CD4-positive, alpha-beta T cell treated with Interferon alpha-2 for 1 hour (primary cell): ENCODE data around the gene HRH2.

Experiments used
- DNase-seq, 2 donors: peaks; one replicate each; pipeline ENCODE4 v3.0.0-alpha.2; 2020 to 2022

The HRH2 gene

DNA sequence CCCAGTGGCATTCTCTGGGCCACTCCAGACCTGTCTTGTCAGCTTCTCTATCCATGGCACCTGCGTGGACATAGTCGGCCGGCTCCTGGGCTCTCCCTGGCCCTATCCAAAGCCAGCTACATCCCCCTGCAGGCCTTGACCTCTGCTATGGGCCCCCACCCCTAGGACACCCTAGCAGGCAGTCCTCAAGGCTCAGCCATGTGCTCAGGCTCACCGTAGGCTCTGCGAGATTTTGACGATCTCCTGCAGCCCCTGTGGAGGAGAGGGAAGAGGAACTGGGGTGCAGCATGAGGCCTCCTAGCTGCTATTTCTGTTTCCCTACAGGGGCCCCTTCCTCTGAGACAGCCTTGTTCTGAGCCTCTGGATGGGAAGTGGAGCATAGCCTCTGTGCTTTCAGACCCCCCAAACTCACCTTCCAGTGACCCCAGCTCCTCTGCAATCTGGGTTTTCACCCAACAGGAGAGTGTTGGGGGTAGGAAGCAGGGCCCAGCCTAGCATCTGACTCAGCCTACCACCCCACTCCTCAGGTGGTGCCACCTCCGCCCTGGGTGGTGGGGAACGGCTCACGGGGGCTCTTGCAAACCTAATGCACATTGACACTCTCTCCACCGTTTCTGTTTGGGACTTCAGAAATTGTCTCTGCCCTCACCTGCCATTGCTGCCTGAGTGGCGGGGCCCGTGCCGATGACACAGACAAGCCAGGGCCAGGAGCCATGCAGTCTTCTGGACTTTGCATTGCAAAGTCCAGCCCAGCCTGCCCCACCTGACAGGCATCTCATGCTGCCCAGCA is 36.7 kb downstream of the HRH2 start:
- DNase-seq: no peak

DNA sequence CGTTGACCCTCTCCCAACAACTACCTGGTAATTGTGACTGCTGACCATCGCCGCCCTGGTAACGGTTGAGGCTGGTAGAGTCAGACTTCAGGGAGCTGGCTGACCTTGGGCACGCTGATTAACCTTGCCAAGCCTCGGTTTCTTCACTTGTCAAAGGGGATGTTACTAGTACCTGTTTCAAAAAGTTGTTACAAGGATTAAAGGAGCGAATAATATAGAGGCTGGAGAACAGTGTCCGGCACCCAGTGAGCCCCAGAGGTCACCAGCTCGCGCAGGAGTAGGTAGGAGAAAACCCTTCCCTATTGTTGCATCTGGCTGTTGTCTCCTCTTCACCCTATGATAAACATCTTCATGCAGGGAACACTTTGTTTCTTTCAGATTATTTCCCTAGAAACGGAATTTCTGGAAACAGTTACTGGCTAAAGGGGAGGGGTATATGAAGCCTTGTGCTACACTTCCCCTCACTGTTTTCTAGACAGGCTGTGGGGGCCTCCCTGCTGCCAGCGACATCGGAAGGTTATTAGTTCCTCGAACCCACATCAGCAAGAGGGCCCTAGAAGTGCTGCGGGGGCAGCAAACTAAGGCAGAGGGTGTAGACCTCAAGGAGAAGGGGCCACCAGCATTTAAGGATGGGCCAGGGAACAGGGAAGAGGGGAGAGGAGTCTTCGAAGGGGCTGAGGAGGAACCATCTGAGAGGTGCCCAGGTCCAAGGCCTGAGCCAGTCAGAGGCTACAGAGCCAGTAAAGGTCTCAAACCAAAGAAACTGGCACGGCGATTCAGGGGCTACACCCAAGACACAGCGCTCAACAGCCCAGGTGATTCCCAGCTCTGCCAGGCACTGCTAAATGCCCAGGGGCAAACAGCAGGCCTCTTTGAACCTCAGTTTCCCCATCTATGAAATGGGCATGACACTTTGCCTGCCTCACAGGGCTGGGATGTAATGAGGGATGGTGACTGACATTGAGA is 37.6 kb downstream of the HRH2 start:
- no peak for DNase-seq

DNA sequence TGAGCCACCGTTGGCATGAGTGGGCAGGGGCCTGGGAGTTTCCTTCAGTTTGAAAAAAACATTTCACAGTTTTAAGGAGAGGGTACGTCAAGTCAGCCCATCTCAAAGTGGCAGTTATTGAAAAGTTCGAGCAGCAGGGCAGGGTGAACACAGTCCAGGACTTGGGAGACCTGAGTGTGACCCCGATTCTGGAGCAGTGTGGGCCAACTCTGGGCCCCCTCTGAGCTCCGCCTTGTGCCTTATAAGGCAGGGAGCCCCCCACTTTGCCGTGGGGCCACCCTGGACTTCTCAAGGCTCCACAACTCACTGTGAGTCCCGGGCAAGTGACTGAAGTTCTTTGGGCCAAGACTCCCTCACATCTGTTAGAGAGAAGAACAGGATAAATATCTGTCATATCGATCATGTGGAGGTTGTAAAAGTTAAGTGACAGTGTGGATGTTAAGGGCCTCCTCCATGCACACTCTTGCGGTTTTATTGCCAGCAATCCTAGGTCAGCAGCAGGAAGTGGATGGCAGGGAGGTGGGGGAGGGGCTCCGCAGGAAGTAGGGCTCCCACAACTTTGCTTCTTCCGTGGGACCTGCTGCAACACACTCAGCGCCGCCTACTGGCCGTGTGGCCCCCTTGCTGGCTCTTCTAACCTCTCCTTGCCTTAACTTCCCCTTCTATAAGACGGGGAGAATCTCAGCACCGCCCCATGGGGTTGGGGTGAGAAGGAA is 38.4 kb downstream of the HRH2 start:
- peak; percentile 75 to 81 for DNase-seq

DNA sequence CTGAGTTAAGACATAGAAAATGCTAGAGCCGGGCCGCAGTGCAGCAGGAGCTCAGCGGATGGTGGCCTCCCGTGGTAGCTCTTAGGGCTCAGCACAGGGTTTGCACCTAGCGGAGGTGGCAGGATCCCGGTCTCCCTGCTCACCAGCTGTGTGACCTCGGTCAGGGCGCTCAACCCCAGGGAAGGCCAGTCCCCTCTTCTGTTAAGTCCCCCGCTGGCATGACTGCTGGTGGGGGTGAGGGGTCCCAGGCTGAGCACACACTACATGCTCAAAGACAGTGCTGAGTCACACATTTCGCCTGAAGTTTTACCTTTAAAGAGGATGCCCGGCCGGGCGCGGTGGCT is 39.0 kb downstream of the HRH2 start:
- DNase-seq: no peak

- DNase-seq: no peak
These were observed 40.0 kb downstream of the HRH2 start for GRCh38 chr5:175697846-175698245.

GRCh38 chr5:175698401-175699115 is 40.7 kb downstream of the HRH2 start:
- no peak for DNase-seq

- DNase-seq: peak in 1 of 2 donors; percentile 15
These were observed 43.1 kb downstream of the HRH2 start for GRCh38 chr5:175700991-175701390.

- DNase-seq: no peak
These were observed 43.9 kb downstream of the HRH2 start for GRCh38 chr5:175701797-175702196.

GRCh38 chr5:175706499-175706898 is 48.6 kb downstream of the HRH2 start:
- DNase-seq: no peak

DNA sequence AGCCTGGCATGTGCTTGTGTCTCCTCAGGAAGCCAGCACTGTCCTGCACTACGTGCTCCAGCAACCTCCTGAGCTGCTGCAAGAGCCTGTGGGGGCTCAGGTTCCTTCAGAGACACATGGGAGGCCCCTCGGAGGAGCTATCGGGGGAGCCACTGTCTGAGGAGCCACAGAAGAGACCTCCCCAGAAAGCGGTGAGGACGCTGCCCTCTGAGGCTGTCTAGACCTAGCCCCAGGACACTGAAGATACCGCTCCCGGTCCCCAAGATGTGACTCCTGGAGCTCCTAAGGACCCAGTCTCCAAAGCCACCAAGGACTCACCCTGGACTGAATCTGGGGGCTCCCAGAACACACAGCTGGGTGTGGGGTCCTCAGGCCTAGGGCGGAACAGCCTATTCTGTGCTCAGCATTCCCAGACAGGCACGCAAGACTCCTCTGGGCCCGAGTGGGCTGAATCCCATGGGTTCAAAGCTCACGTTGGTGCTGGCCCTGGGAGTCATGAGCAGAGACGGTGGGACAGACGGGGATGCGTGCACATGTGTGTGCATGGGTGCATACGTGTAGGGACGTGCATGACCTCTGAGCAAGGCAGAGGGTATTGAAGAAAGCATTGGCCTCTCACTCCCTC is 50.0 kb downstream of the HRH2 start:
- DNase-seq: no peak

GRCh38 chr5:175709276-175709781 is 51.5 kb downstream of the HRH2 start:
- DNase-seq: no peak

DNA sequence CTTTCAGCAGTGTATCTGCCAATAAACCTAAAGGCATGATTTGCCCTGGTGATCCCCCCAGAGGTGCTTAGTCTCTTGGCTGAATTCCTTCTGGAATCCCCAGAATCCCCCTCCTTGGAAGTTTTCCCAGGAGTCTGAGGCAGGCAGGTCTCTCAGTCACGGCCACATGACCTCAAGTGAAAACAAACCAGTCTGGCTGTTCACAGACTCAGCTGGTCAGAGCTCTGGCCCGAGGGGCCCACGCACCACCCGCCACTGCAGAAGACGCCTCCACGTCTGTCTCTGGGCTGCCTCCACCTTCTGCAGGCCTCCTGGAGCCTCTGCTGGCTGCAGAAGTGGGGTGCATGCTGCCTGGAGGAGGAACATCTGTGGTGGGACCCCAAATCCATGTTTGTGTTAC is 52.5 kb downstream of the HRH2 start:
- no peak for DNase-seq

DNA sequence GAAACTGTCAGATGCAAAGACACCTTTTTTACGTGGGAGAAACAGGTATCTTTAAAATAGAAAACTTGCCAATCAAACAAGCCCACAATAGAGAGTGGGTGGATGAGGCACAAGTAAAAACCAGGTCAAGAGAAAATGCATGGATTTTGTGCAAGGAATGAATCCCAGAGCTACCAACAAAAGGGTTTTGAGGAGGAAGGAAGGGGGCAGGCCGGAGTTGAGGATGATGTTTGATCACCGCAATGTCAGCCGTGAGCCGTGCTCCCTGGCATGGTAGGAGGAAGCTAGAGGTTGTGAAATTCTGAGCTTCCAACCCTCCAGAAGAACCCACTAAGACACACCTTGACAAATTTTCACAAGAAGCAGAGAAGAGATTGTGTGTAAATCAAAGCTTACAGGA is 53.2 kb downstream of the HRH2 start:
- no peak for DNase-seq

DNA sequence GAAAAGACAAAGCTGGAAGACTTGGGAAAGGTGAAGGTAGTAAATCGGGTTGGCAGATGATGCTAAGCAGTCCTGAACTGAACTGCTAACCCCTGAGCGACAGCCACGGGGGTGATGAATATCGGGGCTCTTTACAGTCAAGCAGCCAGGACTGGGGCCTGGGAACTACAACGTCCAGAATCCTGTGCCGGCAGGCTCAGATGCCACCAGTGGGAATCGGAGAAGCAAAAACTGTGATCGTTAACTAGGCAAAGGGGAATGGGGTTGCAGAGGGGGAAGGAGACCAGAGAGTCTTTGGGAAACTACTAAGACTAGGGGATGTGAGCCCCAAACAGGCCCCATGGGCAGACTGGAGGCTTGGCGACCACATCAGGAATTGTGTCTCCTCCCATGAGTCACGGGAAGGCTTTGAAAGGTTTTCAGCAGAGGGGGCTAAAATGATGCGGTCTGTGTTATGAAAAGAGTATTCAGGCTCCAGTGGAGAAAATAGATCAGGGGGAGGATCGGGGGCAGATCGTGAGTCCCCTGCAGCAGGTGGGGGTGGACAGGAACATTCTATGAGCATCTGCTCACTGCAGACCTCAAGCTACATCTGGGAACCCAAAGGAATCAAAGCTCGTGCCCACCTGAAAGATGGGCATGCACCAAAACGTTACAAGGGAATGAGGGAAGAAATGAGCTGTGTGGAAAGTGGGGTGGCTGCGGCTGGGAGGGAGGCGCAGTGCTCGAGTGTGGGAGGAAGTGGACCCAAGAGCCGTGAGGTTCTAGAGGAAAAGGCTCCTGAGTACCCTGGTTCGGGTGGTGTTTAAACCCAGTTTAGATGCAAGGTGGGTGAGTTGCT is 53.8 kb downstream of the HRH2 start:
- DNase-seq: no peak

- DNase-seq: no peak
These were observed 54.4 kb downstream of the HRH2 start for GRCh38 chr5:175712313-175712680.

GRCh38 chr5:175712681-175713085 is 54.8 kb downstream of the HRH2 start:
- DNase-seq: no peak

DNA sequence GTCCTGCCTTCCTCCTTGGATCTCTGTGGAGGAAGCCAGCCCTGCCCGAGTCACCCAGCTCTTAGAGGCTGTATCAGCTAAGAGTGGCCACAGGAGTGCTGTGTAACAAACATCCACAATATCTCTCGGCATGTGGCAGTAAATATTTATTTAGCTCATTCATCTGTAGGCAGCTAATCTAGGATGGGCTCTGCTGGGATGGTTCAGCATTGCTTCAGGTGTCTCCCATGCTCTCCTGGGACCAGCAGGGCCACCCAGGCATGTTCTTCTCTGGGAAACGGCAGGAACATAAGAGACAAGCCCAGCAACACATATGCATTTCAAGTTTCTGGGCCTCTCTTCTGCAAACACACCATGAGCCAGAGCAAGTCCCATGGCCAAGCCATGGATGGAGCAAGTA is 56.1 kb downstream of the HRH2 start:
- no peak for DNase-seq

- DNase-seq: no peak
These were observed 56.7 kb downstream of the HRH2 start for GRCh38 chr5:175714479-175715085.

DNA sequence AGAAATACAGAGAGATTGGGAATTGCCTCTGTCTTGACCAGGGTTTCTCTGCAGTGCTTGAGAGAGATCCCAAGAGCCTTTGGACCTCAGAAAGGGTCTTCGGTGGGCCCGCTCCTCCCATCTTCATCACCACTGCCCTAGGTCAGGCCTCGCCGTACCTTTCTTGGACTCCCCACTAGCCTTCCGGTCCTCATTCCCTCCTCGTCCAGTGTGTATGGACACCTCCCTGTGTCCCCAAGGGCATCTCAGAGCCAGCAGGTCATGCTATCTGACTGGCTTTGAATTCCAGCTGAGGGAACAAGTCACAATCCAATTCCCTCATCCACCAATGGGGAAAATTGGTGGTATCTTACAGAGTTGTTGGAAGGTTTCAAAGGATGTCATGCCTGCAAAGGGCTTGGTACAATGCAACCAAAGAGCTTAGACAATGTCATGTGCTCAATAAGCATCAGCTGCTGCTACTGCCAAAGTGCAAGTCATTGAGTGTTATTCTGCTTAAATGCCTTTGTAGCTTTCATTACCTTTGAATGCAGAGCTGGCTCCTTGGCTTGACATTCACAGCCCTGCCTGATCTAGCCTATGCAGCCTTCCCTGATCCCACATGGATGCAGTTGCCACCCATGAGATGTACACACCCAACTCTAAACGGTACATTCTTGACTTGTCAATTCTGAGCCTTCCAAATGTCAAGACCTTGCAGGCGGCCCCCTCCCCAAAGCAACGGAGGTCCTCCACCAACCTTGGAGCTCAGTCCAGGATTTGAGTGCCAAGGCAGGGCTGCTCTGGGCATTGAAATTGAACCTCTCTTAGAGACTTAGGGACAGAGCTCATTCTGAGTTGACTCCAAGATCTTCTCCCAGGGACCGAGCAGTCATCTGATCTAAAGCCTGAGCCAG is 58.0 kb downstream of the HRH2 start:
- DNase-seq: no peak

- no peak for DNase-seq
These were observed 60.0 kb downstream of the HRH2 start for GRCh38 chr5:175717837-175718236.
